Renal pelvis (tissue), 12 donors: ENCODE data around the gene RHBDF2. TPM values are rescaled to one million over a fixed set of nuclear protein-coding genes. Genes with fewer than 3 reads are reported as not detected.
A peak's percentile ranks its signal among the peaks of the same experiment; 100 is the strongest.

Experiments
- DNase-seq: peaks from one replicate; pipeline ENCODE4 v3.0.0-alpha.2; 2013
- long read RNA-seq, 16 experiments: transcript quantifications; one replicate each; lab custom pipeline, GENCODE V29; 2026
- polyA plus RNA-seq, 3 donors: library from polyadenylated mRNA; unstranded; fragments of 120-200 nt; gene quantifications; one replicate each; pipeline ENCODE4 v1.2.1, GENCODE V29; 2013; ENCODE audit not compliant: insufficient read length in 3 of 3

RHBDF2 gene
- 1 to 10 TPM; 7.7 to 9.9 (median 9.1) TPM for polyA plus RNA-seq
- long read RNA-seq, donor 1, partial matches to known transcripts: 0 of 1 reads
- long read RNA-seq, donor 1, other reads (novel, unspliced or antisense): 0 of 1 reads
- long read RNA-seq, donor 2: 0 reads
- long read RNA-seq, donor 3: 0 reads
- long read RNA-seq, donor 4: 0 reads
- long read RNA-seq, donor 5: 0 reads
- long read RNA-seq, donor 6: 0 reads
- long read RNA-seq, donor 7: 0 reads
- long read RNA-seq, donor 8: 0 reads
- long read RNA-seq, donor 9: 0 reads
- long read RNA-seq, donor 10: 0 reads
- long read RNA-seq, donor 11: 0 reads
- long read RNA-seq, donor 12: 0 reads
- long read RNA-seq, donor 13: 0 reads
- long read RNA-seq, donor 14: 0 reads
- long read RNA-seq, donor 15: 0 reads
- long read RNA-seq, donor 16, partial matches to known transcripts: 0 of 2 reads
- long read RNA-seq, donor 16, other reads (novel, unspliced or antisense): 0 of 2 reads

DNA sequence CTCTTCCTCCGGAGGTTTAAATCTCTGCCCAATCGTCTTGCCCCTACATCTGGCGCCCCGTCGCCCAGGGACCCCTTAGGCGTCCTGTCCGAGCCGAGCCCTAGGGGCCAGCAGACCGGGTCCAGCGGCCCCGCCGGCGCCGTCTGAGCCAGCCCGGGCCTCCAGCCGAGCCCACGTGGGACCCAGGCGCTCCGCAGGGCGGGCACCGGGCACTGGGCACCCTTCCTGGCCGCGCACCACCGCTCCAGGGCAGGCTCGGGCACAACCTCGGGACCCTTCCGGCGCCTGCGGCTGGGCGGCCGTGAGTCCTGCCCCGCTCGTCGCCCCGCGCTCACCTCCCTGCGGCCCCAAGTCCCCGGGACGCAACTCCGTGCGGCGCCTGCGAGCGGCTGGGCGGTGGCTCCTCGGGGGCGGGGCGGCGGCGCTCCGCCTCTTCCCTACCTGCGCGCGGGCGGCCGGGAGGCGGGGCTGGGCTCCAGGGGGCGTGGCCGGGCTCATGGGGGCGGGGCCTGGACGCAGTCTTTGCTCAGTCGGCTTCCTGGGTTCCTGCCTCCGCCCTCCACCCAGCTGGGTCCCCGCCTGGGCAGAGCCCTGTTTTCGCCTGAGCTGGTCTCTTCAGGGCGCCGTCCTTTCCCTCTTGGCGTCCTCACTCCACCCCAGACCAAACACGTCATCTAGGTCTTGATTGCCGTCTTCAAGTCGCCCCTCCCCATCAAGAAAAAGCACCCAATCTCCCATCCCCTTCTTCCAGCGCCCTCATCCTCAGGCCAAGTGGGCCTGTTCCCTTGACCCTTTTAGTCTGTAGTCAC lies at the start of gene RHBDF2:
RHBDF2 (minus strand) TSS at position 406 of the 809 bp plus-strand sequence. CDS start 19,899 bp downstream, outside the sequence.
- DNase-seq: peak; percentile 64

GRCh38 chr17:76549539-76549938 lies 48.3 kb upstream of the RHBDF2 start:
- no peak for DNase-seq

- DNase-seq: no peak
Measured at GRCh38 chr17:76549215-76549518, 47.9 kb upstream of the RHBDF2 start.

- DNase-seq: no peak
Measured at GRCh38 chr17:76548378-76549214, 47.4 kb upstream of the RHBDF2 start.

DNA sequence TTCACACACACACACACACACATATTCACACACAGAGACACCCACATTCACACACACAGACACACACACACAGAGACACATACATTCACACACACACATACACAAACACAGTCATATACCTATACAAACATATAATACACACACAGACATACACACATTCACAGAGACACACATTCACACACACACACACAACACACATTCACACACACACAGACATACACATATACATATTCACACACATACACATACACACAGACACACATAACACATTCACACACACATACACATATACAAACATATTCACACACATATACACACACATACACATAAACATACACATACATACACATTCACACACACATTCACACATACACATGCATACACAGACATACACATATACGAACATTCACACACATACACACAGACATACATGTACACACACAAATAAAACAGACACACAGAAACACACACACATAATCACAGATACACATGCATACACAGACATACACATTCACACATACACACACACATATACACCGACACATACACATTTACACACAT lies 46.5 kb upstream of the RHBDF2 start:
- DNase-seq: no peak

DNA sequence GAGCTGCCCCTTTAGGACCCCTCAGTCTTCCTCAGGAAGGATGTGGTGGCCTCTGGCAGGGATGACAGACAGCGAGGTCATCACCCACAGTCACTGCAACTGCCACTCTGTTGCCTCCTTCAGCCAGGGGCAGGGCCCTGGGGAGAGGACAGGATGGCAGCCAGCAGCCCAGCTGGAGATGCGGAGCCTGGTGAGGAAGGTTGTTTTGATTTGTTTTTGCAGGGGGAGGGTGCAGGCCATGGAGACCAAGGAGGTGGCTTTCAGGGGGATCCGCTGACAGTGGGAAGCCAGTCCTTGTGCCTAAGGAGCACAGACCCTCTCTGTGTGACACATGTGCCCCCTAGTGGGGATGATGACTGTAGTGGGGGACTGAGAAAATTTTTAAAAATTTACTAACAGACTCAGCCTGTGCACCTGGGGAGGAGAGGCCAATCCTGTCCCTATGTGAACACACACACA lies 46.0 kb upstream of the RHBDF2 start:
- peak; percentile 80 for DNase-seq

- no peak for DNase-seq
Measured at GRCh38 chr17:76546556-76547182, 45.4 kb upstream of the RHBDF2 start.

DNA sequence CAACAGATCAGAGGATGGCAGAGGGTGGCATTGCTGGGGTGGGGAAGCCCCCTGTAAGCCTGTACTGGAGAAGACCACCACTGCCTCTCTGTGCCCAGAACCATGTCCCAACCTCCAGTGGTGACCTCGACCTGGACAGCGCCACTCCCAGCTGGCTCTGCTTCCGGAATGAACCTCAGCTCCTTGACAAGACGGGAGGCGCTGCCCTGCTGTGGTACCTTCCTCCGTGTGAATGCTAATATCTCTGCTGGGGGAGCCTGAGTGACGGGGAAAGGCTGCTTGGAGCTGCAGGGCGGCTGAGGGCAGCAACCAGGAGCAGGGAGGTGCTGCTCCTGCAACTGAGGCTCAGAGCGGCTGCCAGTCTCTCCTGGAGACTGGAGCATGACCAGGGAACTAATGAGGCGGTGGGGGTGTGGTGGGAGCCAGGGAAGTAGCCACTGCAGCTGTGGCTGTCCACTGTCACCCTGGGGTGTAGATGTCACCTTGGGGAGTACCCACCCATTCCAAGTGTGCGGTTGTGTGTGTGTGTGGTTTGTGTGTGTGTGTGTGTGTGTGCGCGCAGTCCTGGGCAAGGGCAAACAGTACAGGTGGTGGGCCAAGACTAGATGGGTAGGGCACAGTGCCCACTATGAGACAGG lies 44.8 kb upstream of the RHBDF2 start:
- no peak for DNase-seq

GRCh38 chr17:76544546-76545365 lies 43.5 kb upstream of the RHBDF2 start:
- no peak for DNase-seq

DNA sequence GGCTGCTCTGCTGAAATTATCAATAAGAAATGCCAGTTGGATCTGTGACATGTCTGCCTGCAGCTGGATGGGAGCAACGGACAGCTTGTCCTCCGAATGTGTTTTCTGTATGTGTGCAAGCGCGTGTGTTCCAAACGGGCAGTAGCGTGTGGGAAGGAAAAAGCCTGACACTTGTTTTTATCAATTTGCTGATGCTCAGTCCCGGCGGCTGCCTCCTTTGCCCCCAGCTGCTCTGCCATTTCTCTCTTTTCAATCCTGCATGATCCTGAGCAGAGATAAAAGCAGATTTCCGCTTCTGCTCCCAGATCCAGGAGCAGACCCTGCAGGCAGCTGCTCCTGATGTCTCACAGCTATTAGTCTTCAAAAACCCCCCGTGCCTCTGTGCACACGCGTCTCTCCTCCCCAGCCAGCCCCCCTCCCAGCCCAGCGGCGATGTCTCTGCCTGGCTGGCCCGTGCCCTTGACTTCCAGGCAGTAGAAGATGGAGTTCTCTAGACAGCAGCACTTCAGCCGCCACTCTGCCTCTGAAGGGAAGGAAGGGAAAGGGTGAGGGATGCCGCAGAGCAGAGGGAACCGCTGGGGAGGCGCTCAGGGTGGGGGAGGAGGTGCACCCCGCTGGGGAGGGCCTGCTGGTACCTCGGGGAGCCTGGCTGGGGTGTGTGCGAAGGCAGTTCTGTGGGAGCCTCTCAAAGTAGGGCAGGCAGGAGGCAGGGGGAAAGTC lies 42.8 kb upstream of the RHBDF2 start:
- no peak for DNase-seq

- no peak for DNase-seq
Measured at GRCh38 chr17:76543482-76543825, 42.2 kb upstream of the RHBDF2 start.

DNA sequence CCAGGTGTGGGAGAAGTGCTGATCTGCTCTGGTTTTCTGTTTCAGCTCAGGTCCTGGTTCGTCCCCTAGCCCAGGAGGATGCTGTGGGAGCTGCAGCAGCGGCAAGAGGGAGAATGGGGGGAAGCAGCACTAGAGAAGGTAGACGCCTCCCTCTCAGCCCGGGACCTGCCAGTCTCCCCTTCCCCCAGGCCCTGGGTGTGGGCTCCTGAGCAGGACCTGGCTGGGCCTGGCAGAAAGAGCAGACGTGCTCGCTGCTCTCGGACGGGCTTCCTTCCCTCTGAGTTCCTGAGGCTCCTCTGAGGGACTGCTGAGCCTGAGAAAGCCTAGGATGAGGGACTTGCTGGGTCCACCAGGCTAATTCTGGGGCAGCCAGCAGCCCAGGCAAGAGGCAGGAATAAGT lies 41.8 kb upstream of the RHBDF2 start:
- no peak for DNase-seq

GRCh38 chr17:76542566-76542971 lies 41.3 kb upstream of the RHBDF2 start:
- DNase-seq: no peak

- DNase-seq: no peak
Measured at GRCh38 chr17:76541739-76542454, 40.7 kb upstream of the RHBDF2 start.

DNA sequence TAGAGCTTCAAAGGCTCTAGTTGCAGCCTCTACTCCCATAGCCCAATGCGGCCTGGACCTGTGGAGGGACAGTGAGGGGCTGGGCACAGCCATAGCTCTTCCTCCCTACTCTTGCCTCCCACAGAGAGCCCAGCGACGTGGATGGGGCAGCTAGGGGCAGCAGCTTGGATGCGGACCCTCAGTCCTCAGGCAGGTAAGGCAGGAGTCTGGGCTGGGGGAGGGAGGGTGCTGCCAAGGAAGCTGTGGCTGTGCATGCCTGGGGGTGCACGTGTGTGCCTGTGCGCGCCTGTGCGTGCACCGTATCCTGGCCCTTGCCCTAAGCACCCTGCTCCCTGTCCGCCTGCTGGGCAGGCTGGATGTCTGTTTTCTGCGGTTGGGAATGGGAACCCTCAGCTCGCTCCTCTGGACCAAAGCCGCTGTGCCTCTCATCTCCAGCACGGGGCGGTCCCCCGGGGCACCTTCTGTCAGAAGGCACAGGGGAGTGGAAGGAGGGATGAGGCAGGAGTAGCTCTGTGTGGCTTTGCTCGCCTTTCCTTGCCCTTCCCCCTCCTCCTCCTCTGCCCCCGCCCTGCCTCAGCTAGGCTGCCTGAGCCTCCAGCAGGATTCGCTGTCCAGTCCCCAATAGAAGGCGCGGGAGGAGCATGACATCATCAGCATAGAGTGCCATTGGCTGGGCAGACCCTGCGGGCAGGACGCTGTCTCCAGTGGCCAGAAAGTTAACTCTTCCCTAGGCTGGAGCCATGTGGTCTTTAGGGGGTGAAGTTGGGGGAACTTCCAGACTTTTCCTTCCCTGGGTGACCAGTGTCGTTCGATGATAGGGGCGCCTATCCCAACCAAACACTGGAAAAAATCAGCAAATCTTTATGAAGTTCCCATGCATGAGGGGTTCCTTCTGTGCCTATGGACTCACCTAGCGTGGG lies 39.4 kb upstream of the RHBDF2 start:
- peak; percentile 97 for DNase-seq

DNA sequence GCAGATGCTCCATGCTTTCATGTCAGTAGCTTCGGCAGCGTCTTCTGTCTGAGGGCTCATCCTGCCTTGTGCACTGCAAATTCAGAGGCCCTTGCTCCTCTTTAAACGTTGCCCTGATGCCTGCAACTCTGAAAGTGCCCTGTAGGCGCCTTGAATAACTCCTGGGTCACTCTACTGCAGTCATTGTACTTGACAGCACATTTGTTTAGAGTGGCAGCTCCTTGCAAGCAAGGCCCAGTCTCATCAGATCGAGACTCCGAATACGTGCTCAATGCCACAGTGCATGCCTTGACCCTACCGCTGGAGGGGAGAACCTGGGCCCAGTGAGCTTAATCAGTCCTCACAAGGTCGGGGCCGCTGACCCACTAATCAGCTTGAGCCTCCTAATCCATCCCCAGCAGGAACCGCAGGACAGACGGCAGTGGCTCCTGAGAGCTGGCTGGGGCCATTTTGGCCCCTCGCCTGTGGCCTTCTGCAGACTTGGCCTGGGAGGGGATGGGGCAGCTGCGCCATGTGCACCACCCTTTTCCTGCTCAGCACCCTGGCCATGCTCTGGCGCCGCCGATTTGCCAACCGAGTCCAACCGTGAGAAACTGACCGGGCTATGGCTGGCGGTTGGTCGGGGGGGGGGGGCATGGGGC lies 38.5 kb upstream of the RHBDF2 start, which contains the start of gene PRCD:
PRCD (plus strand) TSS at position 414 of the 641 bp plus-strand sequence; CDS start at position 512, 98 bp downstream.
- no peak for DNase-seq
